Thyroid gland (tissue), 4 donors: ENCODE results near the gene TENT4A.

Source experiments
- POLR2A ChIP-seq, 2 donors: fragments of 450-650 bp; IDR thresholded peaks; one replicate each; pipeline ENCODE4 v1.6.1; 2017; ENCODE audit warnings: antibody characterized with exemption in 2 of 2, mild to moderate bottlenecking in 2 of 2, moderate library complexity in 1 of 2
- TF ChIP-seq, protein P1 (sequence below), 6 experiments: fragments of 200-600 bp in 3 of 6; fragments of 450-650 bp in 3 of 6; sonication (generic) in 3 of 6; IDR thresholded peaks; one replicate each; pipeline ENCODE4 v1.5.1; 2016 to 2019; ENCODE audit warnings: antibody characterized with exemption in 6 of 6, mild to moderate bottlenecking in 2 of 6, inconsistent platforms in 1 of 6, moderate library complexity in 1 of 6

DNA sequence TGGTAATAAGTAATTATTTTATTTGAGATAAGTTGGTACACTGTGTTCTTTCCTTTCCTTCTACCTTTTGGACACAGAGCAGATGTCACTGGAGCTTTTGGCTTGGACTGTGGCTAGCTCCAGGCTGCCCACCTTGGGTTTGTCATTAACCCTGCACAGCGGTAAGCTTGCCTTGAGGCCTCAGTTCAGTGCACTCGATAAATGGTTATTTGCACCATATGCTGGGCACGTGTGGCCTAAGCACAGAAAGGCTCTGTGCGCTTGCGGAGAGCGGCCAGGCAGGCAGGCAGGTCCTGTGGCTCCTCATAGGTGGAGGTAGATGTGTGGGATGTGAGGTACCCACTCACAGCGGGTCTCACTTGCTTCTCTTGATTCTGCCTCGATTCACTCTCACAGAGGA, 30.0 kb upstream of the TENT4A start:
- no peak for TF ChIP-seq POLR2A (IDR thresholded peaks at IDR 0.05)
- TF ChIP-seq, protein P1, sequence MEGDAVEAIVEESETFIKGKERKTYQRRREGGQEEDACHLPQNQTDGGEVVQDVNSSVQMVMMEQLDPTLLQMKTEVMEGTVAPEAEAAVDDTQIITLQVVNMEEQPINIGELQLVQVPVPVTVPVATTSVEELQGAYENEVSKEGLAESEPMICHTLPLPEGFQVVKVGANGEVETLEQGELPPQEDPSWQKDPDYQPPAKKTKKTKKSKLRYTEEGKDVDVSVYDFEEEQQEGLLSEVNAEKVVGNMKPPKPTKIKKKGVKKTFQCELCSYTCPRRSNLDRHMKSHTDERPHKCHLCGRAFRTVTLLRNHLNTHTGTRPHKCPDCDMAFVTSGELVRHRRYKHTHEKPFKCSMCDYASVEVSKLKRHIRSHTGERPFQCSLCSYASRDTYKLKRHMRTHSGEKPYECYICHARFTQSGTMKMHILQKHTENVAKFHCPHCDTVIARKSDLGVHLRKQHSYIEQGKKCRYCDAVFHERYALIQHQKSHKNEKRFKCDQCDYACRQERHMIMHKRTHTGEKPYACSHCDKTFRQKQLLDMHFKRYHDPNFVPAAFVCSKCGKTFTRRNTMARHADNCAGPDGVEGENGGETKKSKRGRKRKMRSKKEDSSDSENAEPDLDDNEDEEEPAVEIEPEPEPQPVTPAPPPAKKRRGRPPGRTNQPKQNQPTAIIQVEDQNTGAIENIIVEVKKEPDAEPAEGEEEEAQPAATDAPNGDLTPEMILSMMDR (IDR thresholded peaks at IDR 0.05): no peak
